K562 (cell line): ENCODE results near the gene POLR2B. TPM values are rescaled to one million over a fixed set of nuclear protein-coding genes. Genes with fewer than 3 reads are reported as not detected.

Source experiments
- ATAC-seq: fragments of 200-7000 bp; cut with Tn5 transposase; 3 replicates; pipeline ENCODE4 v1.9.1; 2020; ENCODE audit warnings: moderate library complexity
- BruUV-seq: library from RNA; stranded (reverse); fragments of 400-500 nt; replicated peaks from 2 replicates; lab custom pipeline; 2021; lab: Mats Ljungman, UMichigan
- CTCF ChIA-PET: fragments of 300-600 bp; formaldehyde crosslinking; extraction: SDS; loops from one replicate; lab custom pipeline; 2021; ENCODE audit warnings: low intra/inter-chr PET ratio; lab: Yijun Ruan, JAX
- POLR2A ChIA-PET: fragments of 300-600, 350-650 bp; sonication (Branson Sonifier 250); formaldehyde crosslinking; extraction: SDS; loops from one replicate; lab custom pipeline; 2021; ENCODE audit warnings: antibody characterized with exemption, inconsistent platforms; lab: Yijun Ruan, JAX
- DNase-seq, 4 experiments: peaks; one replicate each; pipeline versions ENCODE4 v3.0.0 to v3.0.0-alpha.2; 2011 to 2018; ENCODE audit warnings: low spot score in 3 of 4, mixed read lengths in 3 of 4; ENCODE audit errors: extremely low read depth in 1 of 4
- FAIRE-seq: peaks from 2 replicates; lab custom pipeline; 2011; peaks lifted over from hg19 to GRCh38; lab: Jason Lieb, UNC
- H2AFZ ChIP-seq: 2 replicates; pipeline ENCODE4 v1.6.0; 2011; ENCODE audit warnings: low read depth, low read length, control low read depth, inconsistent platforms
- H3K27ac ChIP-seq: fragments of 200-600 bp; 3 replicates; pipeline ENCODE4 v1.8.0; 2011; ENCODE audit warnings: low read depth, mild to moderate bottlenecking, control low read depth, inconsistent platforms, low read length, moderate library complexity, mixed read lengths; ENCODE audit errors: extremely low read depth
- H3K27me3 ChIP-seq, 2 experiments: fragments of 300-600 bp in 1 of 2; 2 replicates in 1 of 2; 3 replicates in 1 of 2; pipeline versions ENCODE4 v1.6.0 to v1.8.0; 2011; ENCODE audit warnings: inconsistent platforms in 2 of 2, low read length in 2 of 2, mild to moderate bottlenecking in 1 of 2, mixed read lengths in 1 of 2, moderate library complexity in 1 of 2; ENCODE audit not compliant: control insufficient read depth in 2 of 2, insufficient read depth in 2 of 2
- H3K36me3 ChIP-seq: fragments of 300-600 bp; 3 replicates; pipeline ENCODE4 v1.8.0; 2011; ENCODE audit warnings: mild to moderate bottlenecking, low read length, inconsistent platforms; ENCODE audit not compliant: control insufficient read depth, insufficient read depth
- H3K4me1 ChIP-seq, 2 experiments: fragments of 200-600 bp in 1 of 2; replicated peaks in 1 of 2; 2 replicates in 1 of 2; 3 replicates in 1 of 2; pipeline versions ENCODE4 v1.5.1 to v1.8.0; 2011; ENCODE audit warnings: inconsistent platforms in 2 of 2, low read length in 2 of 2, mild to moderate bottlenecking in 1 of 2, mixed read lengths in 1 of 2, moderate library complexity in 1 of 2; ENCODE audit not compliant: control insufficient read depth in 2 of 2, insufficient read depth in 2 of 2
- H3K4me2 ChIP-seq: 2 replicates; pipeline ENCODE4 v1.6.1; 2011; ENCODE audit warnings: low read length, control low read depth, inconsistent platforms, mixed read lengths; ENCODE audit not compliant: insufficient read depth
- H3K4me3 ChIP-seq: fragments of 200-600 bp; sonication (generic), shearing (Covaris generic); 2 replicates; pipeline ENCODE4 v1.5.1; 2016; ENCODE audit warnings: control low read depth, inconsistent platforms
- H3K79me2 ChIP-seq: fragments of 200-600 bp; 3 replicates; pipeline ENCODE4 v1.8.0; 2011; ENCODE audit warnings: low read length, inconsistent platforms; ENCODE audit not compliant: control insufficient read depth, insufficient read depth
- H3K9ac ChIP-seq, 2 experiments: 2 replicates each; pipeline versions ENCODE4 v1.6.0 to v1.6.1; 2011; ENCODE audit warnings: low read depth in 2 of 2, low read length in 2 of 2, control low read depth in 1 of 2, inconsistent platforms in 1 of 2, mild to moderate bottlenecking in 1 of 2, mixed read lengths in 1 of 2; ENCODE audit not compliant: insufficient read depth in 1 of 2
- H3K9me1 ChIP-seq: one replicate; pipeline ENCODE4 v1.6.0; 2011; ENCODE audit warnings: inconsistent platforms, mild to moderate bottlenecking, low read length, moderate library complexity; ENCODE audit not compliant: control insufficient read depth, insufficient read depth
- H3K9me3 ChIP-seq: replicated peaks from 2 replicates; pipeline ENCODE4 v1.5.1; 2011; ENCODE audit warnings: low read depth, low read length, inconsistent platforms; ENCODE audit not compliant: control insufficient read depth, insufficient read depth
- H4K20me1 ChIP-seq: replicated peaks from 2 replicates; pipeline ENCODE4 v1.6.1; 2011; ENCODE audit warnings: low read length, inconsistent platforms, mixed read lengths; ENCODE audit not compliant: control insufficient read depth, insufficient read depth
- ARID3B ChIP-seq: fragments of 250-450 bp; sonication (Bioruptor Pico); IDR thresholded peaks from 2 replicates; pipeline ENCODE4 v1.4.0; 2020; ENCODE audit warnings: borderline replicate concordance
- ATF4 ChIP-seq: fragments of 450-650 bp; formaldehyde crosslinking; IDR thresholded peaks from 2 replicates; pipeline ENCODE4 v1.4.0; 2022; ENCODE audit warnings: mild to moderate bottlenecking, moderate library complexity
- DPF2 ChIP-seq: fragments of 450-650 bp; IDR thresholded peaks from 2 replicates; pipeline ENCODE4 v1.6.1; 2016
- HCFC1 ChIP-seq: IDR thresholded peaks from 2 replicates; pipeline ENCODE4 v1.6.1; 2012; ENCODE audit warnings: low read depth, low read length, improper control_type of control experiment
- HDGF ChIP-seq: fragments of 450-650 bp; IDR thresholded peaks from 2 replicates; pipeline ENCODE4 v1.6.1; 2016
- MCM3 ChIP-seq: fragments of 450-650 bp; IDR thresholded peaks from 2 replicates; pipeline ENCODE4 v1.6.1; 2016
- RBM34 ChIP-seq: fragments of 200-400 bp; formaldehyde crosslinking; IDR thresholded peaks from 2 replicates; pipeline ENCODE4 v1.6.1; 2018; ENCODE audit warnings: low read length, borderline replicate concordance; ENCODE audit not compliant: insufficient read depth
- REST ChIP-seq, 2 experiments: fragments of 450-650 bp; formaldehyde crosslinking in 1 of 2; IDR thresholded peaks; 2 replicates each; pipeline versions ENCODE4 v1.4.0 to v1.6.1; 2014 to 2020; ENCODE audit warnings: mild to moderate bottlenecking in 2 of 2, borderline replicate concordance in 1 of 2, low read depth in 1 of 2
- SREBF2 ChIP-seq: sonication (generic); formaldehyde crosslinking; IDR thresholded peaks from 2 replicates; pipeline ENCODE4 v1.4.0; 2020; ENCODE audit warnings: mild to moderate bottlenecking, missing genetic modification reagents
- SRF ChIP-seq, 2 experiments: fragments of 250-450, 450-650 bp in 1 of 2; sonication (Bioruptor Pico) in 1 of 2; sonication (generic) in 1 of 2; formaldehyde crosslinking; IDR thresholded peaks; 2 replicates each; pipeline versions ENCODE4 v1.5.0 to v1.5.1; 2020 to 2022; ENCODE audit warnings: mild to moderate bottlenecking in 1 of 2, missing genetic modification reagents in 1 of 2
- TSC22D4 ChIP-seq: fragments of 450-650 bp; IDR thresholded peaks from 2 replicates; pipeline ENCODE4 v1.6.1; 2016; ENCODE audit warnings: missing genetic modification characterization, missing biosample characterization, control low read depth
- YY1 ChIP-seq, 3 experiments: IDR thresholded peaks; 2 replicates each; pipeline ENCODE4 v1.6.1; 2011; ENCODE audit warnings: low read length in 2 of 3, mild to moderate bottlenecking in 2 of 3, moderate library complexity in 2 of 3, borderline replicate concordance in 1 of 3, control low read depth in 1 of 3, low read depth in 1 of 3; ENCODE audit not compliant: insufficient read depth in 3 of 3, insufficient replicate concordance in 2 of 3, control insufficient read depth in 1 of 3, insufficient read length in 1 of 3; ENCODE audit errors: extremely low read depth in 1 of 3
- ZNF778 ChIP-seq: fragments of 450-650 bp; formaldehyde crosslinking; IDR thresholded peaks from 2 replicates; pipeline ENCODE4 v1.4.0; 2020; ENCODE audit warnings: mild to moderate bottlenecking, moderate library complexity
- in situ Hi-C: fragments of 300-500 bp; cut with MboI; formaldehyde crosslinking; loops from 4 replicates; pipeline ENCODE4 v1.15.0; 2018; ENCODE audit warnings: inconsistent platforms, mixed read lengths
- intact Hi-C: fragments of 100-400 bp; cut with micrococcal nuclease; formaldehyde crosslinking; loops from 2 replicates; pipeline ENCODE4 v1.14.2; 2022
- polyA plus RNA-seq, 8 experiments: library from polyadenylated mRNA; depleted of rRNA in 4 of 8; stranded (reverse) in 5 of 8; unstranded in 3 of 8; fragments of >200 nt; fragmentation: Nextera tagmentation in 2 of 8; fragmentation: Illumina TruSeq in 1 of 8; extraction: Ambion mirVana in 2 of 8; extraction: Trizol in 1 of 8; gene quantifications; 2 replicates each; pipeline versions ENCODE4 v1.2.1 to v1.2.3, GENCODE V29; 2011 to 2014; ENCODE audit warnings: inconsistent platforms in 1 of 8, missing spikeins in 1 of 8
- total RNA-seq, 7 experiments: library from RNA; depleted of rRNA in 6 of 7; stranded (reverse); fragments of >200 nt in 6 of 7; fragmentation: Illumina TruSeq in 2 of 7; extraction: Trizol in 2 of 7; gene quantifications; 2 replicates each; pipeline versions ENCODE4 v1.2.1 to v1.2.3, GENCODE V29; 2011 to 2021; ENCODE audit warnings: low replicate concordance in 1 of 7

Gene POLR2B
- total and polyA plus RNA-seq, 9 of the 15 experiments (the other 6 are each of a cell fraction or from before 2014, with no cell fraction given), result 60.9 to 208 (median 142) TPM

- no peak overlapping the region for H3K9ac ChIP-seq
- no TSS peak for BruUV-seq
- ATAC-seq, result no peak
- no peak for FAIRE-seq
- H3K4me3 ChIP-seq, result no peak overlapping the region
- intact Hi-C loops, result no loop called here
- H2AFZ ChIP-seq, result no peak overlapping the region
- H3K9me3 ChIP-seq, result no peaks in the 10 kb centered on the region
- no peaks in the 10 kb centered on the region for H3K9me1 ChIP-seq
- no peaks in the 10 kb centered on the region for H3K27me3 ChIP-seq
- POLR2A ChIA-PET, result interaction anchor here (0.5 kb wide), 1 partner anchor 705 kb away, joined by 3 read pairs; no protein-coding TSS in a partner anchor
- H3K4me2 ChIP-seq, result no peak overlapping the region
- H3K27ac ChIP-seq, result no peak overlapping the region
- no peaks in the 10 kb centered on the region for H4K20me1 ChIP-seq
- no peaks in the 10 kb centered on the region for H3K79me2 ChIP-seq
- no peaks in the 10 kb centered on the region for H3K4me1 ChIP-seq
- in situ Hi-C loops, result no loop called here
- no peak for DNase-seq
- H3K36me3 ChIP-seq, result no peaks in the 10 kb centered on the region
- CTCF ChIA-PET, result no interaction called here
- TF ChIP-seq ZNF778 (CRISPR knock-in tag), result no peak
- TF ChIP-seq HDGF, result no peak
- TF ChIP-seq DPF2, result no peak
- TF ChIP-seq REST (IDR thresholded peaks at IDR 0.05; ENCODE audit: borderline replicate concordance), result no peak
- no peak for TF ChIP-seq REST (CRISPR knock-in tag; IDR thresholded peaks at IDR 0.05; ENCODE audit: low read depth)
- TF ChIP-seq TSC22D4, result no peak
- no peak for TF ChIP-seq YY1 (IDR thresholded peaks at IDR 0.05; ENCODE audit: borderline replicate concordance in 1 of 3, control insufficient read depth in 1 of 3, extremely low read depth in 1 of 3, insufficient read depth in 3 of 3, insufficient read length in 1 of 3, insufficient replicate concordance in 2 of 3, low read depth in 1 of 3, low read length in 2 of 3)
- TF ChIP-seq RBM34, result no peak
- TF ChIP-seq SRF (CRISPR knock-in tag; IDR thresholded peaks at IDR 0.05), result no peak
- no peak for TF ChIP-seq HCFC1
- TF ChIP-seq SREBF2 (CRISPR knock-in tag), result no peak
- no peak for TF ChIP-seq ATF4 (CRISPR knock-in tag)
- no peak for TF ChIP-seq ARID3B (CRISPR knock-in tag)
- no peak for TF ChIP-seq MCM3
These were observed 96.7 kb downstream of the POLR2B start for GRCh38 chr4:57075367-57075766.
